Measurements from ENCODE around the gene DOCK10.

DNA sequence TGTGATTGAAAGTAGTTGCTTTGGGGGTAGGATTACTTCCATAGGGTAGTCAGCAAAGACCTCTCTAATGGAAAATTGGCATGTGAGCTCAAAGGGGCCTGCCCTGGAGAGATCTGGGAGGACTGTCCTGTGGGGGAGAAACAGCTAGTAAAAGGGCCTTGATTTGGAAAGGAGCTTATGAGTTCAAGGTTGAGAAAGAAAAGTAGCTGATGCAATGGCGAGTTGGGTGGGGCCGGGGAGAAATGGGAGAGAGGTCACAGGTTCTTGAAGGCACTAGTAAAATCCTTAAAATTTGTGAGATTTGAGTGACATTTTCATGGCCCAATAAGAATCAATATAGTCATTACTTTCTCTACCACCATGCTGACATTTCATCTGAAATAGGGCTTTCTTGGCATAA, 244.1 kb downstream of the DOCK10 start:
- TF ChIP-seq YY1 (tag by site-specific recombination; IDR thresholded peaks at IDR 0.05) (no peak), BCL11B (tag by site-specific recombination; IDR thresholded peaks at IDR 0.05; ENCODE audit: low read depth) (no peak), ZFP3 (tag by site-specific recombination; IDR thresholded peaks at IDR 0.05; ENCODE audit: low read depth) (no peak), ZBTB26 (tag by site-specific recombination; optimal IDR thresholded peaks at IDR 0.05) (no peak), ZBTB48 (tag by site-specific recombination; IDR thresholded peaks at IDR 0.05) (no peak), ZNF350 (tag by site-specific recombination; IDR thresholded peaks at IDR 0.05) (no peak), ZBTB8A (tag by site-specific recombination; IDR thresholded peaks at IDR 0.05) (no peak), ZNF585B (tag by site-specific recombination; IDR thresholded peaks at IDR 0.05) (no peak), ZNF704 (tag by site-specific recombination; IDR thresholded peaks at IDR 0.05) (no peak), ZNF341 (tag by site-specific recombination; IDR thresholded peaks at IDR 0.05; ENCODE audit: low read depth) (no peak)
- TF ChIP-seq, protein P1, sequence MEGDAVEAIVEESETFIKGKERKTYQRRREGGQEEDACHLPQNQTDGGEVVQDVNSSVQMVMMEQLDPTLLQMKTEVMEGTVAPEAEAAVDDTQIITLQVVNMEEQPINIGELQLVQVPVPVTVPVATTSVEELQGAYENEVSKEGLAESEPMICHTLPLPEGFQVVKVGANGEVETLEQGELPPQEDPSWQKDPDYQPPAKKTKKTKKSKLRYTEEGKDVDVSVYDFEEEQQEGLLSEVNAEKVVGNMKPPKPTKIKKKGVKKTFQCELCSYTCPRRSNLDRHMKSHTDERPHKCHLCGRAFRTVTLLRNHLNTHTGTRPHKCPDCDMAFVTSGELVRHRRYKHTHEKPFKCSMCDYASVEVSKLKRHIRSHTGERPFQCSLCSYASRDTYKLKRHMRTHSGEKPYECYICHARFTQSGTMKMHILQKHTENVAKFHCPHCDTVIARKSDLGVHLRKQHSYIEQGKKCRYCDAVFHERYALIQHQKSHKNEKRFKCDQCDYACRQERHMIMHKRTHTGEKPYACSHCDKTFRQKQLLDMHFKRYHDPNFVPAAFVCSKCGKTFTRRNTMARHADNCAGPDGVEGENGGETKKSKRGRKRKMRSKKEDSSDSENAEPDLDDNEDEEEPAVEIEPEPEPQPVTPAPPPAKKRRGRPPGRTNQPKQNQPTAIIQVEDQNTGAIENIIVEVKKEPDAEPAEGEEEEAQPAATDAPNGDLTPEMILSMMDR (tag by site-specific recombination; IDR thresholded peaks at IDR 0.05) = no peak
- TF ChIP-seq, protein P2, sequence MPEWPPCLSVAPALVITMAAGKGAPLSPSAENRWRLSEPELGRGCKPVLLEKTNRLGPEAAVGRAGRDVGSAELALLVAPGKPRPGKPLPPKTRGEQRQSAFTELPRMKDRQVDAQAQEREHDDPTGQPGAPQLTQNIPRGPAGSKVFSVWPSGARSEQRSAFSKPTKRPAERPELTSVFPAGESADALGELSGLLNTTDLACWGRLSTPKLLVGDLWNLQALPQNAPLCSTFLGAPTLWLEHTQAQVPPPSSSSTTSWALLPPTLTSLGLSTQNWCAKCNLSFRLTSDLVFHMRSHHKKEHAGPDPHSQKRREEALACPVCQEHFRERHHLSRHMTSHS (tag by site-specific recombination; IDR thresholded peaks at IDR 0.05) = no peak
- TF ChIP-seq, protein P3, sequence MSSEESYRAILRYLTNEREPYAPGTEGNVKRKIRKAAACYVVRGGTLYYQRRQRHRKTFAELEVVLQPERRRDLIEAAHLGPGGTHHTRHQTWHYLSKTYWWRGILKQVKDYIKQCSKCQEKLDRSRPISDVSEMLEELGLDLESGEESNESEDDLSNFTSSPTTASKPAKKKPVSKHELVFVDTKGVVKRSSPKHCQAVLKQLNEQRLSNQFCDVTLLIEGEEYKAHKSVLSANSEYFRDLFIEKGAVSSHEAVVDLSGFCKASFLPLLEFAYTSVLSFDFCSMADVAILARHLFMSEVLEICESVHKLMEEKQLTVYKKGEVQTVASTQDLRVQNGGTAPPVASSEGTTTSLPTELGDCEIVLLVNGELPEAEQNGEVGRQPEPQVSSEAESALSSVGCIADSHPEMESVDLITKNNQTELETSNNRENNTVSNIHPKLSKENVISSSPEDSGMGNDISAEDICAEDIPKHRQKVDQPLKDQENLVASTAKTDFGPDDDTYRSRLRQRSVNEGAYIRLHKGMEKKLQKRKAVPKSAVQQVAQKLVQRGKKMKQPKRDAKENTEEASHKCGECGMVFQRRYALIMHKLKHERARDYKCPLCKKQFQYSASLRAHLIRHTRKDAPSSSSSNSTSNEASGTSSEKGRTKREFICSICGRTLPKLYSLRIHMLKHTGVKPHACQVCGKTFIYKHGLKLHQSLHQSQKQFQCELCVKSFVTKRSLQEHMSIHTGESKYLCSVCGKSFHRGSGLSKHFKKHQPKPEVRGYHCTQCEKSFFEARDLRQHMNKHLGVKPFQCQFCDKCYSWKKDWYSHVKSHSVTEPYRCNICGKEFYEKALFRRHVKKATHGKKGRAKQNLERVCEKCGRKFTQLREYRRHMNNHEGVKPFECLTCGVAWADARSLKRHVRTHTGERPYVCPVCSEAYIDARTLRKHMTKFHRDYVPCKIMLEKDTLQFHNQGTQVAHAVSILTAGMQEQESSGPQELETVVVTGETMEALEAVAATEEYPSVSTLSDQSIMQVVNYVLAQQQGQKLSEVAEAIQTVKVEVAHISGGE (tag by site-specific recombination; conservative IDR thresholded peaks at IDR 0.05; ENCODE audit: low read depth) = no peak
- TF ChIP-seq, protein P4, sequence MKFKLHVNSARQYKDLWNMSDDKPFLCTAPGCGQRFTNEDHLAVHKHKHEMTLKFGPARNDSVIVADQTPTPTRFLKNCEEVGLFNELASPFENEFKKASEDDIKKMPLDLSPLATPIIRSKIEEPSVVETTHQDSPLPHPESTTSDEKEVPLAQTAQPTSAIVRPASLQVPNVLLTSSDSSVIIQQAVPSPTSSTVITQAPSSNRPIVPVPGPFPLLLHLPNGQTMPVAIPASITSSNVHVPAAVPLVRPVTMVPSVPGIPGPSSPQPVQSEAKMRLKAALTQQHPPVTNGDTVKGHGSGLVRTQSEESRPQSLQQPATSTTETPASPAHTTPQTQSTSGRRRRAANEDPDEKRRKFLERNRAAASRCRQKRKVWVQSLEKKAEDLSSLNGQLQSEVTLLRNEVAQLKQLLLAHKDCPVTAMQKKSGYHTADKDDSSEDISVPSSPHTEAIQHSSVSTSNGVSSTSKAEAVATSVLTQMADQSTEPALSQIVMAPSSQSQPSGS (tag by site-specific recombination; IDR thresholded peaks at IDR 0.05; ENCODE audit: low read depth) = no peak
